H1 (cell line): ENCODE results near the gene TMEM243.

Experiments
- CREB1 ChIP-seq: IDR thresholded peaks from 2 replicates; pipeline ENCODE4 v1.6.1; 2012; ENCODE audit warnings: inconsistent platforms
- CTCF ChIP-seq, 3 experiments: IDR thresholded peaks; 1 replicate in 2 of 3; 2 replicates in 1 of 3; pipeline versions ENCODE4 v1.5.1 to v1.6.1; 2011; ENCODE audit warnings: low read length in 3 of 3, mild to moderate bottlenecking in 3 of 3, inconsistent platforms in 2 of 3, low read depth in 1 of 3, moderate library complexity in 1 of 3; ENCODE audit not compliant: insufficient read depth in 1 of 3; ENCODE audit errors: control extremely low read depth in 1 of 3
- EP300 ChIP-seq, 2 experiments: IDR thresholded peaks; 1 replicate in 1 of 2; 2 replicates in 1 of 2; pipeline ENCODE4 v1.6.1; 2011 to 2012; ENCODE audit warnings: low read depth in 2 of 2, low read length in 2 of 2, mild to moderate bottlenecking in 2 of 2, borderline replicate concordance in 1 of 2, inconsistent platforms in 1 of 2, moderate library complexity in 1 of 2

- no peak for TF ChIP-seq EP300 (IDR thresholded peaks at IDR 0.05; ENCODE audit: borderline replicate concordance in 1 of 2, low read depth in 2 of 2, low read length in 2 of 2)
- no peak for TF ChIP-seq CREB1
- TF ChIP-seq CTCF (IDR thresholded peaks at IDR 0.05; ENCODE audit: control extremely low read depth in 1 of 3, insufficient read depth in 1 of 3, low read depth in 1 of 3, low read length in 3 of 3) = no peak
Measured at GRCh38 chr7:87188930-87189329, 30.6 kb downstream of the TMEM243 start.
